Right renal cortex interstitium (tissue), 3 donors: Measurements from ENCODE around the gene NRXN2. TPM values are rescaled to one million over a fixed set of nuclear protein-coding genes. Genes with fewer than 3 reads are reported as not detected.
"Not testable (repeated sequence)": the region's sequence is repeated elsewhere in the genome, so short reads cannot be mapped to it uniquely, and the experiment has no call there.

Source experiments
- DNase-seq, 3 donors: peaks; one replicate each; pipeline ENCODE4 v3.0.0-alpha.2; 2013; ENCODE audit warnings: low read depth in 3 of 3, low spot score in 2 of 3
- polyA plus RNA-seq, 3 donors: library from polyadenylated mRNA; unstranded; fragments of 120-200 nt; gene quantifications; one replicate each; pipeline ENCODE4 v1.2.1, GENCODE V29; 2013; ENCODE audit not compliant: insufficient read length in 3 of 3

The NRXN2 gene
- polyA plus RNA-seq, 3 donors: 11.7 to 12.1 (median 12.0) TPM

DNA sequence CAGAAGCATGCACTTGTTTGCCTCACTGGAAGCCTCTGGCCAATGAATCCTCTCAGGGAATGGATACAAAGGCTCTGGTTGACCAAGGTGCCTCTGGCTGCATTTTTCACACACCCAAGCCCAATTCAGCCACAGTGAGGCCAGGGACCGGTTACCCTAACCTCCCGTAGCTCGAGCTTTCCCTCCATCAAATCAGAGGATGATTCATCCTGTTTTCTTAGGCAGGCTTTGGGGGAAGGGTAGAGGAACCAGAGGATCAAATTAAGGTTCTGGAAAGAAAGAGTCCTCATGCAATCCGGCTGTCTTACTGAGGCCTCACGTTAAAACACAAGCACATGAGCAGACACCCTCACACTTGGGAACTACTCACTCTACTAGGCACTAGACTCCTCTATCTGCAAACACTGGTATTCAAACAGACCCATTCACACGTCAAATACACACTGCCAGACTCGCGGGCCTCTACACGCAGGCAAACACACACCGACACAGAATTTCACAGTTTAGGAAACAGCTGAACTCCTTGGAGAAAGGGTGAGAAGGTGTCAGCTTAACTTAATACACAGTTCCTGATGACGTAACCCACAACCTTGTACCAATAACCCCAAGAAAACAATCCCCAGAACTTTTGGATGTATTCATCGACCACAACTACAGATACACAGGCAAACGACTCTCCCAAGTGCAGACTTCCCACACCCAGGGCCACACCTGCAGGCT lies 12.4 kb downstream of the NRXN2 start:
- DNase-seq: no peak

DNA sequence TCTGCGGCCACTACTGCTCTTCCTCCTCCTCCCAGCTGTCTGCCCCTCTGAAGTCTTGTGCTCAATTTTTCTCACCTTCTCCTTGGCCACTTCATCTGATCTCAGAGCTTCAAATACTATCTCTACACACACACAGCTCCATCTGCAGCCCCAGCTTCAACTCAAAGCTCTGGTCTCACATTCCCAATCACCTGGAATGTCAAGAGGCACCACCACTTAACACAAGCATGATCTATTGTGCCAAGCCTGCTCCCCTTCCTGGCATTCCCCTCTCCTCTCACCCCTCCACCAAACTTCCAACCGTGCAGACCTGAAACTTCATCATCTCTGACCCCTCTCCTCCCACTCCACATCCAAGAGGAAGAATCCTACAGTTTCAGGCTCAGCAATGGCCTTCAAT lies 17.5 kb downstream of the NRXN2 start:
- no peak for DNase-seq

DNA sequence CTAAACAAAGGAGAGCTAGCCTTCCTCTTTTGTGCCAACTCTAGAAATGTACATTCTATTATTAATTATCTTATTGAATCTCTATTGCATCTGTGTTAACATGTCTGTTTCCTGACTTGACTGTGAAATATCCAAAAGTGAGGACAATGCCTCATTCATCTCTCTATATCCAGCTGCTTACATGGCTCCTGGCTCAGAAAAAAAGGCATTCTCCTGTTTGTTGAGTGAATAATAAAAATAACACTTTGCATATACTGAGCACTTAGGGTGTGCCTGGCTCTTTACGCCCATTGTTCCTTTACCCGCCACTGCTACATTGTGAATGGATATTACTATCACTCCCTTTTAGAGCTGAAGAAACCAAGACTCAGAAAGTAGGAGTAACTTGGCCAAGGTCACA lies 19.9 kb downstream of the NRXN2 start:
- DNase-seq: no peak

DNA sequence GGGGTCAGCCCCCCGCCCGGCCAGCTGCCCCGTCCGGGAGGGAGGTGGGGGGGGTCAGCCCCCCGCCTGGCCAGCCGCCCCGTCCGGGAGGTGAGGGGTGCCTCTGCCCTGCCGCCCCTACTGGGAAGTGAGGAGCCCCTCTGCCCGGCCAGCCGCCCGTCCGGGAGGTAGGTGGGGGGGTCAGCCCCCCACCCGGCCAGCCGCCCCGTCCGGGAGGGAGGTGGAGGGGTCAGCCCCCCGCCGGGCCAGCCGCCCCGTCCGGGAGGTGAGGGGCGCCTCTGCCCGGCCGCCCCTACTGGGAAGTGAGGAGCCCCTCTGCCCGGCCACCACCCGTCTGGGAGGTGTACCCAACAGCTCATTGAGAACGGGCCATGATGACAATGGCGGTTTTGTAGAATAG lies 21.0 kb downstream of the NRXN2 start:
- DNase-seq: not testable (repeated sequence)

DNA sequence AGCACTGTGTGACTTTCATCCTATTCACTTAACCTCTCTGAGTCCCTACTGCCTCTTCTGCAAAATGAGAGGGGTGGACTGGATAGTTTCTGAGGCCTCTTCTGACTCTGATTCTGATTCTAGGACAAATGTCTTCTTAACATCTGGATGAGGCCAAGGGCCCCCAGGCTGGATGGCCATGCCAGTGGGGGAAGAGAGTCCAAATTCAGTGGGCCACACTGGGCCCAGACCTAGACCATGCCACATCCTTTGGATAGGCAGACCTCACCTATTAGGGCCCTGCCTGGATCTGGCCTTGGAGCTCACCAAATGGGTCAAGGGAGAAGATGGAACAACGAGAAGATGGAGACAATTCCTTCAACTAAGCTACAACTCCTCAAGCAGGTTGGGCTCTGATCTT lies 24.6 kb downstream of the NRXN2 start:
- DNase-seq: no peak

DNA sequence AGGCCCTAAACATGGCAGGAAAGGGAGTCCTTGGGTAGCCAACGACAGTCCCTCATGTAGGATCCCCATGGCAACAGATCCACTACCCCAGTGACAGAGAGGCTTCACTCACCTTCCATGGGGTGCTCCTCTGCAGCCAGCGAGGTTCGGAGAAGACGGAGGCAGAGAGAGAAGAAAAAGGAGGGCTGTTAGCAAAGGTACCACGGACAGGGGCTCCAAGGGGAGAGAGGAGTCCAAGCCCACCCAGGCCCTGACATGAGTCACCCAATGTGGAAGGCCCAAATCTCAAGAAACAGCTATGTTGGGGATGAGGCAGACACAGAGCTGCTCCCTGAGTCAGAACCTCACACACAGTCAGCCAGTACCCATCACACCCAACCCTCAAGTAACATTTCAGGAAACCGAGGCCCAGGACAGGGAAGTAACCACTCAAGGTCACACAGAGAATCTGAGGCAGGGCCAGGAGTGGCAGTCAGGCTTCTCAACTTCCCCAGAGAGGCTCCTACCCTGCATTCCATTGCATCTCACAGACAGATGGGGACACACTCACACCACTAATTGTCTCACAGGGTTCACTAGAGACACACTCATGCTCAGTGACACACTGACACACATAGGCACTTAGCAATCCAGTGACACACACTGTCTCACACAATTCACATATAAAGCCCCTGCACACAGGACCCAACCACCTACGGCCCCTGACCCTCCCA lies 25.2 kb downstream of the NRXN2 start:
- no peak for DNase-seq

DNA sequence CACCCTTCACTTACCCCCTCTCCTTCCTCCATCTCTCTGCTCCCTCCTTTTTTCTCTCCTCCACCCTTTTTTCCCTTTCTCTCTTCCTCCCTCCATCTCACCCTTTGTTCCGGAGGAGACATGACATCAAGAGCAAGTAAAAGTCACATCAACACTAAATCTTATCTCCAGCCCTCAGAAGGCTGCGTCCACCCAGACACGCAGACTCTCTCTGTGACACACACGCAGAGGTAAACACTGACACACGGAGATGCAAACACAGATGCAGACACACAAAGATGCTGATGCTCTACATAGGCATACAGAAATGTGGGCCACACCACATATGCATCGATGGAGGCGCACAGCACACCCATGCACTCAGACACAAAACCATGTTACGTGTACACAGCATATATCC lies 27.0 kb downstream of the NRXN2 start:
- DNase-seq: no peak

DNA sequence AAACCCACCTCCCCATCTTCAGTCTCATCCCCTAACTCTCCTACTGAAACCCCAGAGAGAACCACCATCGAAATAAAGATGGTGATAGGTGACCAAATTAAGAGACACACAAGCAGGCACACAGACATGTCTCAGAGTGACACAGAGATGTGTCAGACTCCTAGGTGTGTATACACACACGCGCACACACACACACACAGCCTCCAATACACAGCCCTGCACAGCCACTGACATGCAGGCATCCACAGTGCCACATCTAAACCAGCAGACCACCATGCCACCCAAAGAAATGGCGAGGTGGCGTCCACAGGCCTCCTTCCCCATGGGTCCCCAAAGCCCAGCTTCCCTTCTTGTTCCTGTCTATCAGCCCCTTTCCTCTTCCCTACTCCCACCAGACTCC lies 27.4 kb downstream of the NRXN2 start:
- no peak for DNase-seq

DNA sequence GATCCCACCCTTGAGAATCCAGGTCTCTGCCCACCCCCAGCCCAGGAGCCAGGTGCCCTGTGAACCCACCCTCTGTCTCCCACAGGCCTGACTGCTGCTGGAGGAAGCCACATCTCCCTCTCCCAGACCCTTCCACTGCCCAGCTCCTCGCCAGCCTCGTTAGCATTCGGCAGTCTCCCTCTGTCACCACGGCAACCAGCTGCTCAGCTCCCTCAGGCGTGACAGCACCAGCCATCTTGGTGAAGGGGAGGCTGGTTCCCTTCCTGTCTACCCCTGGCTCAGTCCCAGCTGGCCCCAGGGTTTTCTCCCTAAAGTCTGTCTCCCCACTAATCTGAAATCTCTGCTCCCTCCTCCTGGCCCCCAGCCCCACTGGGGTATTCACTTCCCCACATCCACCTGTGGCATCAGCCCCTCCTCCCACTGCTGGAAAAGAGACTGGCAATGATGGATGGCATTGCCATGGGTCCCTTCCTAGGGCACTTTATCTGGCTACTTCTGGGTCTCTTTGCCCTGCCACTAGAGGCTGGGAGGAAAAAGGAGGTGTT lies 28.1 kb downstream of the NRXN2 start:
- peak in 2 of 3 donors; percentile 48 to 68 for DNase-seq

DNA sequence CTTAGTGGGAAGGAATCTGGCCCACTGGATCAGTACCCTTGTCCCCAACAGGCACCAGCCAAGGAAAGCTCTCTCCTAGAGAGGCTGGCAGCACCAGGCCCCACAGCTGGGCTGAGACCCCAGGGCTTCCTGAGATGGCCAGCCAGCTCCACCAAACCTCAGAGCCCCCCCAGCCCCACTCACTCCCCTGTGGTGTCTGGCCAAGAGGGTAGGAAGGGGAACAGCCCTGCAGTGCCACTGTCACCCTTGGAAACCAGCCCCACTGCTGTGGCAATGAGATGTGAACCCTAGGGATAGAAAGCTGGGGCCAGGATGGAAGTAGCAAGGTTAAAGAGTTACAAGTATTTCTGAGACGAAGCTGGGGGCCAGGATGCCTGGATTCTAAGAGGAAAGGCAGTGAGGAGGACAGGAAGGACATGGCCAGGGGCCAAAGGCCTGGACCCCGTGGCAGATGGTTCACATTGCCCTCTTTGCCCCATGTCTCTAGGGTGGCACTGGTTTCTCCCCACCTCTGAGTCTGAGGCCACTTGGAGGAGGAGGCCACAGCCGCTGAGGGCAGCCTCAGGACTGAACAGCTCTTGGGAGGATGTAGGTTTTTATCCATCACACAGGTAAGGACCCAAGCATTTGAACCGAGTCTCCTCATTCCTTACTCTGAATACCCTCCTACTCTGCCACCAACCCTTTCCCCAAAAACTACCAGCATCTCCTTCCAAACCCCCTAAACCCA lies 28.8 kb downstream of the NRXN2 start:
- no peak for DNase-seq

DNA sequence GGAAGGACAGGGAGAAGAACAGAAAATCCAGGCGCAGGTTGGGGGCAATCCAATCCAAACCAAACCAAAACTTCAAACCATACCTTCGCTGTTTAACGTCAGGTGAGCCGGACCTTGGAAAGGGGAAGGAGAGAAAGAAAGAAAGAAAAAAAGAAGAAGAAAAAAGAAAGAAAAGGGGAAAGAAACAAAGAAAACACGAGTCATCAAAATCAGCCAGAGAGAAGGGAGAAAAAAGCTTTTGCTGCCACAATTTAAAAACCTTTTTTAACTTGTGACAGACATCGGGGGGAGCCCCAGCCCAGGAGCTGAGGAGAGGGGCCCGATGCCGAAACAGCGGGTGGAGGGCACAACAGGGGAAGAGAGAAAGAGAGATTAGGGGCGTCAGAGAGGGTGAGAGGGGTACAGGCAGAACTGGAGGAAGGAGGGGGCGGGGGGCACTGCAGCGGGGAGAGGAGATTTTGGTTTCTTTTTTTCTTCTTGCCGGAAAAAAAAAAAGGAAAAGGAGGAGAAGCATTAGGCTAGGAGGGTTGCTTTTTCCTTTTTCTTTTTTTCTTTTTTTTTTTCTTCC lies 30.1 kb downstream of the NRXN2 start:
- no peak for DNase-seq

DNA sequence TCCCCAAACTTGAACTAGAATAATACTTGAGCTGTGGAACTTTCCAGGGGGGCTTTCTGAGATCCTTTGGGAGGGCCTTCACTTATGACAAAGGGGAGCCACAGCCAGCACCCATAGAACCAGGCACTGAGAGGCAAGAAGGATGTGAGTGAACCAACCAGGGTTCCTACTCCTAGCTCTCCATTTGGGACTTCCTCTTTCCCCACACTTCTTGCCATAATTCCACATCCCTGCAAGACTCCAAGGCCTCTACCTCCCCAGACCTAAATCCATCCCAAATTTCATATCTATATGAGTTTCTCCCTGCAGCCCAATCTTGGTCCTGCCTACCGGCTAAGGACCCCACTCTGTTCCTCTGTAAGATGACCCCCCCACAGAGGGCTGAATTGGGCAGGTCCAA lies 31.5 kb downstream of the NRXN2 start:
- DNase-seq: no peak

DNA sequence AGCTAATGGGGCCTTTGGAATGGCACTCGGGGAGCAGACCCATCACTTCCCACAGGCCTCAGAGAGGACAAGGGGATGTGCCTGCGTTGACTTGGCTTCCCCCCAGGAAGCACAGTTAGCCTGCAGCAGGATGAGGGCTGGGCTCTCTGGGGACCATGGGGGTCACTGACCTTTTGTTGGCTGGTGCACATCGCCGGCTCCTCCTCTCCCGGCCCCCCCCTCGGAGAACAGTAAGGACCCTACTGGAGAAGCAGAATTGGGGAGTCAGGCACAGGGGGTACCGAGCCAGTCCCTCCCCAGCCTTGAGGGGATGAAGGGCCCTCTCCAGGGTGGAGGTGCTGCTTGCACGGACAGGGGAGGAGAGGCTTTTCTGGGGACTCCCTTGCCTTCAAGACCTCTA lies 32.8 kb downstream of the NRXN2 start:
- DNase-seq: no peak

DNA sequence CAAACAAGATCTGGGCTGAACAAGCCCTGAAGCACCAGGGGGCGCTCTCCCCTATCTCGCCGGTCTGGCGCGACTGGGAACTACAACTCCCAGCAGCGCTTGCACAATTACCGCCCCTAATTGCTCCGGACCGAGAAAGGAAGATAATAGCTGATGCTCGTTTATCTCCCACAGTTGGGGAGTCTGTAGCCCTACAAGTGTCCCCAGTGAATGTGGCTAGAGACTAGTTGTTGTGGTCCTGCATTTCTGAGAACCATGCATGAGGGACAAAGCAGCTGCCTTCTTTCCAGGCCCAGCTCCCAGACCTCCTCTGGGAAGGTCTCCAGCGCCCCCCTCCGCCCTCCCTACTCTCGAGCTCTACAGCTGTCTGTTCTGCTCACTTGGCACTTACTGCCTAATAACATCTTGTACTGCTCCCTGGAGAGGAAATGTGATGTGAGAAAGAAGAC lies 34.4 kb downstream of the NRXN2 start:
- peak; percentile 85 to 94 (median 89) for DNase-seq

DNA sequence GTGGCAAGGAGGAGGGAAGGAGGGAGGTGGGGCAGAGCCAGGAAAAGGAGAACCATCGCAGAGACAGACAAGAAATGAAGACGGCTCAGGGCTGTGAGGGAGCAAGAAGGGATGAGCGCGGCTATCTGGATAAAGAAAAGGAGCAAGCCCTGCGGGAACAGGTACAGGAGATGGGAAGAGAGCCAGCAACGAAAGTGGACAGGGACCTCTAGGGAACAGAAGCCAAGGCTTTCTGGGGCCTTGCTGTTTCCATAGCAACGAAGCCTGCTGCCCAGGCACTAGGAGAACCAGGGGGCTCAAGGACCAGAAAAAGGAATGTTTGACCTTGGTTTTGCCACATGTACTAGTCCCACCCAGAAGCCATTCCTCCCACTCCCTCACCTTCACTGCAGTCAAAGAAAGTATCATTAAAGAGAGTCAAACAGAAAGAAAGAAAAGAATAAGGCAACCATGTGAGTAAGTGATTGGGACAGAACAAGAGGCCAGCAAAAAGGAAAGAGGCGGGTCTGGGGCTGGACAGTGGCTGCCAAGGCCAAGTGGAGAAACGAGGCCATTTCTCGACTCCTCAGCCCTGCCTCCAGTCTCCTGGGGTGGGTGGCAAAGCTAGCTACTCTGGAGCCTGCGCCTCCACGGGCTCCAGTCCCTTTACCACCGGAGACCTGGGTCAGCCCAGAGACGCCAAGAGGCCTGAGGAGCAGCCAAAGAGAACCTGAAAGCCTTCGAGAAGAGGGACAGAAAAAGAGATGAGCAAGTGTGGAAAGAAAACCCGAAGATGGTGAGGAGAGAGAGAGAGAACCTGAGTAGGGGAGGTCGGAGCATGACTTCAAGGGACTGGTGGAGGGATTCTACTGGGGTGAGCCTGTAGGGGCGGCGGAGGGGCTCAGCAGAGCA lies 35.1 kb downstream of the NRXN2 start:
- DNase-seq: peak in 1 of 3 donors; percentile 16

DNA sequence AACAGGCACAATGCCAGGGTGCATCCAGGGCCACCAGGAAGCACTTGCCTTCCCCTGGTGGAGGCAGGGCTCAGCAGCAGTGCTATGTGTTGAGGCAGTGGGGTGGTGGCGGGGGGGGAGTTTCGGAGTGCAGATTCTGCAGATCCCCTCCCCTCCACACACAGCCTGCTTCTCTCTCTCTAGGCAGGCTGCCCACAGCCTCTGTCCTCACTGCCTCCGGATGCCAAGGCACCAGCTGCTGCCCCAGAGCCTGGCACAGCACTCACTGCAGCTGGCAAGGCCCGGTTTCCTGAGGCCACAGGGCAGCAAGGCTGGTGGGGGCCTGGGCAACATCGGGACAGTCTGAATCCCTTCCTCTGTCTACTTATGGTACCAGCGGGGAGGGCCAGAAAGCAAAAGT lies 35.8 kb downstream of the NRXN2 start:
- no peak for DNase-seq

DNA sequence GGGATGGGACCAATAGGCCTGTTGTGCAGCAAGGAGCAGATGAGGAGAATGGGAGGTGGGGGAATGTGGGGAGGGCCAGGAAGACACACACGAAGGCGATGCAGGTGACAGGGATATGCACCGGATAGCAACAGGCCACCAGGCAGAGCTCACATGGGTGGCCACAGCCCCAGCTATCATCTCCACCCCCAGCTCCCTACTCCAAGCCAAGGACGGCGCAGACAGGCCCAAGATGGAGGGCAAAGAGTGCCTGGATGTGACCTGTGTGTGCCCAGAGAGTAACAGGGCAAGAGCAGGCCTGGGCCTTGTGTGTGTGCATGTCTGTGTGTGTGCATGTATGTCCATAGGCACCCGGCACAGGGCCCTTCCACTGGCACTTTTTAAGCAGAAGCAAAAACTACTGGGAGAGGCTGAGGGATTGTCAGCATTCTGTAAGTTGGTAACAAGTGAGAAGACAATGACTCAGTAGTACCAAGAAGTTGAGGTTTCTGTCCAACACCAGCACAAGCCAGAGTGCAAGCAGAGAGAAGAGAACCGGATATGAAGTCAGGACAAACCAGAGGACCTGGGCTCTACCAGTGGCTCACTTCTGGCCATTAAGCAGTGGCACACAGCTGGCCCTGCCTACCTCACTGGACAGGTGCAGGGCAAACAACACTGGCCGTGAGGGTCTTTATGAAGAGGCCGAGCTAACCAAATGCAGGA lies 36.4 kb downstream of the NRXN2 start:
- DNase-seq: no peak

DNA sequence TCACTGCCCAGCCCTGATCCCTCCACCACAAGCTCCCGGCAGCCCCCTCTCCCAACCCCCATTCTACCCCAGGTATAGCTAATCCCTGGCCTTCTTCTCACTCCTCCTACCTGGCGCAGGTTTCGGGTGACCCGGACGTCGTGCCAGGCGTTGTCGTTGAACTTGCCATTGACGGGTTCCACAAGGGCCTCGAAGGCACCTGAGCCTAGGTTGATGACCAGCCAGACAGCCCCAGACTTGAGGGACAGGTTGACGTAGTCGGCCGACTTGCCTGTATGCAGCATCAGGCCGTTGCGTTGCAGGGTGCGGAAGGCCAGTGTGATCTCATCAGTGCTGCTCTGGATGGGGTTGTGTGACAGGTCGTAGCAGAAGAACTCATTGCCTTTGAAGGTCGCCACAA lies 37.5 kb downstream of the NRXN2 start:
- DNase-seq: no peak

DNA sequence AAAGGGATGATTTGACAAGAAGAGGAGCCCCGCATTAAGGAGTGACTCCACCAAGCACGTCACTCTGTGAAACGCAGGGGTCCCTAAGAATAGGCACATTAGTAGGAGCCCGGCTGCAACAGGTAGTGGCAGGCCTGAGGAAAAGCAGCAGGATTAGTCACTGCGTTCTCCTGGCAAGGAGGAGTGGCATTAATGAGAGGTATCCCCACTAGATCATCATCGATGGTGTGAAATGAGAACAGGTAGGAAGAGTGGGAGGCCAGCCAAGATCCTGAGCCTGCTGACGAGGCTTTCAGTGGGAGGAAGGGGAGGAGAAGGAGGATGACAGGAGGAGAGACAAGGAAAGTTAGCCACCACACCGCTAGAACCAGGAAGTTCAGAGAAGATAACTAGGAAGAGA lies 38.6 kb downstream of the NRXN2 start:
- no peak for DNase-seq
